Renal cortex interstitium (tissue), 11 donors: ENCODE measurements around the gene DDX42. TPM values are rescaled to one million over a fixed set of nuclear protein-coding genes. Genes with fewer than 3 reads are reported as not detected.

ENCODE experiments used
- DNase-seq, 11 donors: peaks; one replicate each; pipeline ENCODE4 v3.0.0-alpha.2; 2013; ENCODE audit warnings: low read depth in 9 of 11, low spot score in 4 of 11; ENCODE audit errors: extremely low read depth in 1 of 11
- polyA plus RNA-seq, 3 donors: library from polyadenylated mRNA; unstranded; fragments of 120-200 nt; gene quantifications; one replicate each; pipeline ENCODE4 v1.2.1, GENCODE V29; 2013; ENCODE audit not compliant: insufficient read length in 3 of 3

DDX42 gene
- polyA plus RNA-seq, 3 donors, result 169 to 205 (median 197) TPM

DNA sequence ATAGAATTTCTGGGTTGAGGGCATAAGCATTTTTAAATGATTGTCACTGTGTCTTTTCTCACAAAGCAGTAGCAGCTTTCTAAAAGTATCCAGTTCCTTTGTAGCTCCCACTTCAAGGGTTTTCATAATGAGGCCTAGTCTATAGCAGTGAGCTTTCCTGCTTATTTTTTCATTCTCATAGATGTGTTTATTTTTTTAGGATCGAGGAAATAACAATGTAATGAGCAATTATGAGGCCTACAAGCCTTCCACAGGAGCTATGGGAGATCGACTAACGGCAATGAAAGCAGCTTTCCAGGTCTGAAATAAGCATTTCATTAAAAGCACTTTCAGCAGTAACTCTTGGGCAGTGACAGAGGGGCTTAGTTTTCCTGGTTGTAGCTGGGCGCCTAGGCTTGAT is 42.7 kb downstream of the DDX42 start:
- DNase-seq, result no peak

DNA sequence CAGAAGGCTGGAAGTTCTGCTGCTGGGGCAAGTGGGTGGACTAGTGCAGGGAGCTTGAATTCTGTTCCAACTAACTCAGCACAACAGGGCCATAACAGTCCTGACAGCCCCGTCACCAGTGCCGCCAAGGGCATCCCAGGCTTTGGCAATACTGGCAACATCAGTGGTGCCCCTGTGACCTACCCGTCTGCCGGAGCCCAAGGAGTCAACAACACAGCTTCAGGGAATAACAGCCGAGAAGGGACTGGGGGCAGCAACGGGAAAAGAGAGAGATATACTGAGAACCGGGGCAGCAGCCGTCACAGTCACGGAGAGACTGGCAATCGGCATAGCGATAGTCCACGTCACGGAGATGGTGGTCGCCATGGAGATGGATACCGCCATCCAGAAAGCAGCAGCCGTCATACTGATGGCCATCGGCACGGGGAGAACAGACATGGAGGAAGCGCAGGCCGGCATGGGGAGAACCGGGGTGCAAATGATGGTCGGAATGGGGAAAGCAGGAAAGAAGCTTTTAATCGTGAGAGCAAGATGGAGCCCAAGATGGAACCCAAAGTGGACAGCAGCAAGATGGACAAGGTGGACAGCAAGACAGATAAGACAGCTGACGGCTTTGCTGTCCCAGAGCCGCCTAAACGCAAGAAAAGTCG is 43.9 kb downstream of the DDX42 start:
- DNase-seq, result no peak

DNA sequence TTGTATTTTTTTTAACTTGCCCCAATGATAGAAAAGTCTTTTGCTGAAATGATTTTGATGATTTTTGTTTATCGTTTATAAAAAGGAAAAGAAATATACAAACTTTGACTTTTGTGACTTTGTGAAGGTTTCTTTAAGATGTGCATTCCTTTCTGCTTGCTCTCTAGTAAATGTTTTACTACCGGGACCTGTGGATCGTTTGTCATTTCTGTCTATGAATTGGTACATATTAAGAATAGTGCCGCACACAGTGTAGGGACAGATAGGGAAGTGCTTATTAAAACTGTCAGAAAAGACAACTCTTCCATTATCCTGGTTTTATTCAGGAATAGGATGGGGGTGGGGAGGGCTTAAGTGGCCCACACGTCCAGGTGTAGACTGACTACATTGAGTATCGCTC is 45.2 kb downstream of the DDX42 start:
- DNase-seq, result no peak

DNA sequence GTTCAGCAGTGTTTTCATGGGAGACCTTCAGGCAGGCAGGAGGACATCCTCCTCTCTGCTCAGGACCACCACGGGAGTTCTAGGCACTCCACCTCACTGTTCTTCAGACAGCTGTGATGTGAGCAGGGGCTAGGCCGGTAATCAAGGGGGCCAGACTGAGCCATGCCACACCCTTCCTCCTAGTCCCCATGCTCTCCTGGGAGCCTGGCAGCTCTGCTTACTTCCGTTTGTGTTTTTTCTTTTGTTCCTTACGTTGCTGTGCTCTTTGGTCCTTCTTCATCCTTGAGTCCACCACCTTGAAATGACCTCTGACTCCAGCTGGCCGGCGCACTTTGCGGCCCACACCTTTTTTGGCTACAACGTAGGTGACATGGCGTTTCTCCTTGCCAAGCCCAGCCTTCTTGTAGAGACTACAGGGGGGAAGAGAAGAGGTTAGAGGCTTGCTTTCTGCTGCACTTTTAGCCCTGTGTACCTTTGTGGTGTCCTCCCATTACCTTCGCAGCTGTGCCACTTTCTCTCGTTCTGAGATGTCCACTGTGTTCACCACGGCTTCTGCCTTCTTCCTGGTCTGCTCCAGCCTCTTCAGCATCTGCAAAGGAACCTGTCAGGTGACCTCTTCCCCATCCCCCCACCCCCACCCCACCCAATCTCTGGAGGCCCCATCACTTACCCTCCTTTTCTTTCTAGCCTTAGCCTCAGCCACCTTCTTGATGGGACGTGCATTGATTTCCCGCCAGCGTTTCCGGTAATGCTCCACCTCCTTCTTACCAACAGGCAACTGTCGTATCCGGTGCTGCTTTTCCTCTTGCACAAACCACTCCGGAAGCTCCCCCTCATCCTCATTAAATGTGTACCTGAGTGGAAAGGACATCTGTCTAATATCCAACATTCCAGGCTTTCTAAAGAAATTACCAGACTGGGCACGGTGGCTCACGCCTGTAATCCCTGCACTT is 45.9 kb downstream of the DDX42 start:
- DNase-seq, result no peak

DNA sequence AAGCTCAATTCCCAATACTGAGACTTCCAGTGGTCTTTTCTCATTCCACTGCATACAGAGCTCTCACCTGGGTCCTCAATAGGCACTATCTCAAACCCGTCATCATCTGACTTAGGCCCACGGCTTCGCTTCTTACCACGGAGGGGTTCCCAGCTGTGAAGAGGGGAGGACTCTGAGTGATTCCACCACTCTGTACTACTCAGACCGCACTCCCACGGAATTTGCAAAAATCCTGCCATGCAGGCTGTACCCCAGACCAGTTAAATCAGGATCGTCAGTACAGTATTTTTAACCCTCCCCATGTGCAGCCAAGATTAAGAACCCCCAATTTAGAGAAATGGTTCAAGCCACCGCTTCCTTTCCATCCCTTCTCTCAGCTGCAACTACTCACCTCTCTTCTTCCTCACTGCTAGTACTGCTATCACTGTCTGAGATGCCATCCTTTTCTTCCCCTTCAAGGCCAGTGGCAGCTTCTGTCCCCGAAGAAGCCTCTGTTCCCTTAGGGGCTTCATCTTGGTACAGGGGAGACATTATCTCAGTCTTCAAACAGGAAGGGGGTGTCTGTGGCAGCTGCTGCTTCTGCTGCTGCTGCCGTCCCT is 47.1 kb downstream of the DDX42 start:
- DNase-seq, result no peak

DNA sequence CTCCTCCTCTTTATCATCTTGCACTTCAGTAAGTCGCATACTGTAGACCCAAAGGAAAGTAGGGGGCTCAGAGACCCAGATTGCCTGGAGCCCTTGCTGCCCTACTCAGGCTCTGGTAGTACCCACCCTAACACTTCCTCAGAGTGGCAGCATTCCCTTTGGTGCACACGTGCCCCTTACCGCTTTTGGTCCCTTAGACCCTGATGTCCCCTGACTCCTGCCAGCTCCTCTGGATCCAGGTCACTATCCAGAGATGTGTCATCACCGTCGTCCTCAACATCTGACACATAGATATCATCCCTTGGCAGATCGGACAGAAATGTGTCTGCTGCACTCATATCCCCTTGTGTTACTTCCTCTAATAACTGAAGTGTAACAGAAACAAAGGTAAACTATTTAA is 47.8 kb downstream of the DDX42 start:
- DNase-seq, result no peak

DNA sequence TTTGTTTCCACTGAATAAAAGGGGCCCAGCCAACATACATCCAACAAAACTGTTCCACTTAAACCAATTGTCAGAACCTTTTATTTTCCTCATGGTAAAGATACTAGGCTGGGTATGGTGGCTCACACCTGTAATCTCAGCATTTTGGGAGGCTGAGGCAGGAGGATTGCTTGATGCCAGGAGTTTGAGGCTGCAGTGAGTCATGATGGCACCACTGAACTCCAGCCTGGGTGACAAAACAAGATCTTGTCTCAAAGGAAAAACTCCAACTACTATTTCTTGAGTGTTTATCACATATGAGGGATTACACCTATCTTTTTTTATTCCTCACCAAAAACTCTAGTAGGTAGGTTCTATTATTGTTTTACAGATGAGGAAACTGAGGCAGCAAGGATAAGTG is 48.6 kb downstream of the DDX42 start:
- no peak for DNase-seq

DNA sequence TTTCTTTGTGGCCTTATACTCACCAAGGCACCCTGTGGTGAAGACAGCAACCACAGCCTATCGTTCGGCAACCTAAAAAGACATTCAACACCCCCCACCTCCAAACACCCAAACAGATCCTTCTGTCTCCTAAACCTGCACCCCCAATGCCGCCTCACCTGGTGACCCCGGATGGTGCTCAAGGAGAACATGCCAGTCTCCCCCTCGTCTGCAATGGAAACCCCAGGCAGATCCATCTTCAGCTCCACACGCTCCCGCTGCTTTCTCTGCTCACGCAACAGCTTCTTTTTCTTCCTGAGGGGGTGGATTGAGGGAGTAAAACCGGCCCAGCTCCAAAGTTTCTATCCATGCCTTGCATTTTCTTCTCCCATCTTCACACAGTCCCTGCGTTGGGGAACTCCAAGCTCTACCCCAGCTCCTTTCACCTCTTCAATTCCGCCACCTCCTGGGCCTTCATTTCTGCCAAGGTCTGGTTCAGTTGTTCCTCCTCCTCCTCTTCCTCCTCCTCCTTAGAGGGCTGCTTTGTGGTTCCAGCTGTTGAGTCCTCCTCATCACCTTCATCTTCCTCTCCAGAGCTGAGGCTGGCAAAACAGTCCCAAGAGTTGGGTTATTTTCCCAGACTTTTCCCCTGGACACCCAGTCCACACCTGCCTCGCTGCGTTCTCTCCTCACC is 49.8 kb downstream of the DDX42 start:
- DNase-seq, result no peak

DNA sequence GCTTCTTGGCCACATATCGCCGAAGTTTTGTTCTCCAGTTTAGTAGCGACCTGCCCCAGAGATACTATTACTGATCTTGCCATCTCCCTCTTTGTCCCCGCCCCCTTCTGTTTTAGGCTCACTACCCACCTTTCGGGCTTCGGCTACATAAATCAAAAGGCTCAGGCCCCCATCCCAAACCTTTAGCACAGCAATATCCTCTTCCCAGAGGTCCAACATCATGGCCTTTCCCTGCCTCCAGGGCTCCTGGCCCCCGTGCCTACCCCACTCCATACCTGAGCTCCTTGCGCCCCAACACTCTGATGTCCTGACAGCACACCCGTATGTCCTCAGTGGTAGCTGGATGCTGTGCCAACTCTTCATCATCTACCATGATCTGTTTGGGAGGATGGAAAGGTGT is 50.4 kb downstream of the DDX42 start:
- no peak for DNase-seq

DNA sequence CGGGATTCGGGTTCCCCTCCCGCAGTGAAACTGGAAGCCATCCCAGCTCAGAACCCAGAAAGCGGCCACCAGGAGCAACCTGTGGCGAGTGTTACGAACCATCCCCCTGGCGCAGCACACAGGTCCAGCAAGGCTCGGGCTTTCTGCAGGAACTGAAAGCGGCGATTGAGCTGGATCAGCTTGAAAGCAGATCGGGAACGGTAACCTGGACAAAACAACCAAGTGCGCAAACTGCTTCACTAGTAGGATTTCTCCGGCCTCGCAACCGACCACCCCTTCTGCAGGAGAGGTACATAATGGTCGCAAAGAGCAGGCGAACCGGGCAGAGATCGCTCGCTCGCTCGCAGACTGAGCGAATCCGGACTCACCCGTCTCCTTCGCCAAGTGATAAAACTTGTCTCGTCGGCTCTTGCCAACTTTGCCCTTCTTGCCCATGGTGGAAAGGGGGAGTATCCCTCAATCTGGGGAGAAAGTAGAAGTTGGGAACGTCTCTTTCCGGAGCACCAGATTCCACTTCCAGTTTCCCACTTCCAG is 52.6 kb downstream of the DDX42 start:
- peak in 1 of 11 donors; percentile 22 for DNase-seq

DNA sequence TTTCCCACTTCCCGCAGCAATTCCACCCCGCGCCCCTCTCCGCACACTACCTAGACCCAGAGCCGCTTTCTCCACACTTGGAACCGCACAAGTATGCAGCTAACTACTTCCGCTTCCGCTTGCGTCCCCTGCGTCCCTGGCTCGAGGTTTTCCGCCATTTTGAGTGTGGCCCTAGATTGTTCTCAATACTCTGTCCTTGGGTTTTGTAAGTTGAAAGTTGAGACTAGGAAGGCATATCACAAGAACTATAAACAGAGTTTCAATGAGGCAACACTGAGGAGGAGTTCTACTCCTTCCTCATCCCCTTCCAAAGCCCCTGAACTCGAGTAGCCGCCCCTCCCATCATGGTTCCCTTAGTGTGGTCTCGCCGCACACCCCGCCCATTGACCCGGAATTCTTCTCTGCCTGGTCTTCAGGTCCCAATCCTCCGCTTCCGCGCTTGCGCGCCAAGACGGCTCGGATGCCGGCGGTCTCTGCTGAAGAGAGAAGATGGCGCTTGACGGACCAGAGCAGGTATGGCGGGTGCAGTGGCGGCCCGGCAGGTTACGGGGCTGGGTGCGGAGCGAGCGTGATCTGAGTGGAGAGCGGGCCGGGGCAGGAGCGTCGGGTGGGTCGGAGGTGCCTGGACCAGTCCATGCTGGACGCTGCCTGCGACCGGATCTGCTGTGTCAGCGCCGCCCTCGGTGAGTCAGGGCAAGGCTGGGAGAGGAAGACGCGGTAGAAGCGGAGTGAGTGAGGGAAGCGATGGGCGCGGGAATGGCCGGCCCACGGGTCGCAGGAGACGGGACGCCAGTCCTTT is 53.2 kb downstream of the DDX42 start, which contains the start of the genes FTSJ3 and PSMC5:
Gene FTSJ3 (minus strand): TSS at position 662 of the 799 bp plus-strand sequence. CDS start 761 bp downstream, outside the sequence.
Gene PSMC5 (plus strand): TSS at position 430 of the 799 bp plus-strand sequence. CDS start 60 bp downstream, at position 490.
- peak; percentile 89 to 99 (median 95) for DNase-seq

DNA sequence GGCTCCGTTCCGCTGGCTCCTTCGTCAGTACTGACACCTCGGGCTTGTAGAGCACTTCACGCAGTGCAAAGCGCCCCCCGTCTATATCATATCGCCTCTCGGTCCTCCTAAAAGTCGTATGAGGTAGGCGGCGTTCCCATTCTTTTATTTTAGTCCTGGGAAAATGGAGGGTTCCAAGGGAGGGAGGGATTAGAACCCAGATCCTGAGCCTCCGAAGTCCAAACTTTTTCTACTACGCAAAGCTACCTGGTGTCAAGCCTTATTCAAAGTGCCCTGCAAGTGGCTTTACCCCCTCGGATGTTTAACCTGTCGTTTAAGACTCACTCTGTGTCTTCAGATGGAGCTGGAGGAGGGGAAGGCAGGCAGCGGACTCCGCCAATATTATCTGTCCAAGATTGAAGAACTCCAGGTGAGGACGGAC is 53.8 kb downstream of the DDX42 start:
- no peak for DNase-seq

DNA sequence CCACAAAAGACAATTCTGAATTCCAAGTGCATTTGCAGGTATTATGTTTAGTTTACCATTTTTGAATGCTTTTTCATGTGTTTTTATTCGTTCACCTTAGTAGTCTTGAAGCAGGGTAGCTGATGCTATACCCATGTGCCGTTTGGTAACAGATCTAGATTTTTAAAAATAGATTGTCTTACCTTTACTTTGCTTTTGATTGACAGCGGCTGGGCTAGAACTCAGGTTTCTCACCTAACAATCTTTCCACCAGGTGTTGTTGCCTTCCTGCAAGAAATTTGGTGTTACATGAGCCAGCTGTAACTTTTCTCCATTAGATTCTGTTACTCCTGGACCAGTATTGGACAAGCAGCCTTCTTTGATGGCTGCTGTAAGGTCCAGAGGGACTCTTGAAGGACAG is 55.0 kb downstream of the DDX42 start:
- no peak for DNase-seq

DNA sequence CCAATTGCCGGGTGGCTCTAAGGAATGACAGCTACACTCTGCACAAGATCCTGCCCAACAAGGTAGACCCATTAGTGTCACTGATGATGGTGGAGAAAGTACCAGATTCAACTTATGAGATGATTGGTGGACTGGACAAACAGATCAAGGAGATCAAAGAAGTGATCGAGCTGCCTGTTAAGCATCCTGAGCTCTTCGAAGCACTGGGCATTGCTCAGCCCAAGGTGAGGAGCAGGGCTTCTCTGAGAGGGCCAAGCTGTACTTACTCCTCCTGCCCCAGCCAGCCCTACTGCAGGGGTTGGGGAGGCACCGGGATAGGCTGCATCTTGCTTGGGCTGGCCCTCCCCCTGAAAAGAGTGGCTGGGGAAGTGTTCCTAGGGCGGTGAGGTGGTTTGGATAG is 56.3 kb downstream of the DDX42 start:
- DNase-seq, result no peak

DNA sequence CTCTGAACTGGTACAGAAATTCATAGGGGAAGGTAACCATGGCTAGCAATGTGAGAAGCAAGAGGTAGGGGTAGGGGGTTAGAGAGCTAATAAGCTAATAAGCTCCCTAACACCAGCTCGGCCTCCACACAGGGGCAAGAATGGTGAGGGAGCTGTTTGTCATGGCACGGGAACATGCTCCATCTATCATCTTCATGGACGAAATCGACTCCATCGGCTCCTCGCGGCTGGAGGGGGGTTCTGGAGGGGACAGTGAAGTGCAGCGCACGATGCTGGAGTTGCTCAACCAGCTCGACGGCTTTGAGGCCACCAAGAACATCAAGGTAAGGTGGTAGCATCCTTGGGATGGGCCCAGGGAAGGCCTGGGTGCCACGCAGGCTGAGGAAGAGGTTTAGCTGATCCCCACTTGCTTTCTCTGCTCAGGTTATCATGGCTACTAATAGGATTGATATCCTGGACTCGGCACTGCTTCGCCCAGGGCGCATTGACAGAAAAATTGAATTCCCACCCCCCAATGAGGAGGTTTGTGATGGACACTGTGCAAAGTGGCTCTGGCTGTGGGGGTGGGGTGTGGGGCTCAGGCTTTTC is 57.0 kb downstream of the DDX42 start:
- DNase-seq, result no peak

DNA sequence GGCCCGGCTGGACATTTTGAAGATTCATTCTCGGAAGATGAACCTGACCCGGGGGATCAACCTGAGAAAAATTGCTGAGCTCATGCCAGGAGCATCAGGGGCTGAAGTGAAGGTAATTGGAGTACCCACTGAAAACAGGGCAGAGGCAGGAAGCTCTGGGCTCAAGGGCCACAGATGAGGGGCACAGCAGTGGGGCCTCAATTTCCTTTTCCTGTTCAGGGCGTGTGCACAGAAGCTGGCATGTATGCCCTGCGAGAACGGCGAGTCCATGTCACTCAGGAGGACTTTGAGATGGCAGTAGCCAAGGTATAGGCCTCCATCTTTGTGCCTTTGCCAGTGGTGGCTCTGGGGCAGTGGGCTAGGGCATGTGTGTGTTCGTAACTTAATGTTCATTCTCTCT is 57.5 kb downstream of the DDX42 start:
- no peak for DNase-seq

DNA sequence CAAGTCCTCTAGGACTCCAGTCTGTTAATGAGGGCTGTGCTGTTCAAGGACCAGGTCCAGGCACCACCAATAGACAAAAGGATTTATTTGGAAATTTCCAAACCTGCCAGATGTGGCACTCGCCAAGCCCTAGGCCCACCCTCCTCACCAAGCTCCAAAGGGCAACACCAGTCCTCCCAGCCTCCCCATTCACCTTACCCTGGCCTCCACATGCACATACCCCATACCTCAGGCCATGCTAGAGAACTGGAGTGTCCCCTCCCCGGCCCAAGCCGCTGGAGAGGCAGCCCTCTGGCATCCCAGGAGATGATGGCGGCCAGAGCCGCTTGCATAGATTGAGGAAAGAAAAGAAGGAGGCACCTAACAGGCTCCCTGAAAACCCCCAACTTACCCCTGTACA is 58.0 kb downstream of the DDX42 start:
- no peak for DNase-seq

DNA sequence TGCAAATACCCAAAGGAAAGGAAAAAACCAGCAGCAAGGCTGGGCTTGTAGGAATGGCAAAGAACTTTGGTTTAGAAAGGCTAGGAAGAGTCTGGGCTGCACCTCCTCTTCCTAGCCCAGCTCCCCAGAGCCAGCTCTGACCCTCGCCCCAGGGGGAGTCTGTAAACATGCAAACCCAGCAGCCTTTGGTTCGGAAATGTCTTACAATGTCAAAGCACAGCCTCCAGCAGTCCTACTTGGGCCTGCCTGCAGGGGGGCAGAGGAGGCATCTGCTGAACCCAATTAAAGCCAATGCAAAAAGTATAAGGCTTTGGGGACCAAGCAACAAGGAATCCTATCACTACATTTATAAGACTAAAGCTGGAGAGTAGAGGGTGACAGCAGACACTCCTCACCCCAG is 58.5 kb downstream of the DDX42 start:
- DNase-seq, result no peak
